Measurements from ENCODE around the gene RAB40B.

RAB40B gene

DNA sequence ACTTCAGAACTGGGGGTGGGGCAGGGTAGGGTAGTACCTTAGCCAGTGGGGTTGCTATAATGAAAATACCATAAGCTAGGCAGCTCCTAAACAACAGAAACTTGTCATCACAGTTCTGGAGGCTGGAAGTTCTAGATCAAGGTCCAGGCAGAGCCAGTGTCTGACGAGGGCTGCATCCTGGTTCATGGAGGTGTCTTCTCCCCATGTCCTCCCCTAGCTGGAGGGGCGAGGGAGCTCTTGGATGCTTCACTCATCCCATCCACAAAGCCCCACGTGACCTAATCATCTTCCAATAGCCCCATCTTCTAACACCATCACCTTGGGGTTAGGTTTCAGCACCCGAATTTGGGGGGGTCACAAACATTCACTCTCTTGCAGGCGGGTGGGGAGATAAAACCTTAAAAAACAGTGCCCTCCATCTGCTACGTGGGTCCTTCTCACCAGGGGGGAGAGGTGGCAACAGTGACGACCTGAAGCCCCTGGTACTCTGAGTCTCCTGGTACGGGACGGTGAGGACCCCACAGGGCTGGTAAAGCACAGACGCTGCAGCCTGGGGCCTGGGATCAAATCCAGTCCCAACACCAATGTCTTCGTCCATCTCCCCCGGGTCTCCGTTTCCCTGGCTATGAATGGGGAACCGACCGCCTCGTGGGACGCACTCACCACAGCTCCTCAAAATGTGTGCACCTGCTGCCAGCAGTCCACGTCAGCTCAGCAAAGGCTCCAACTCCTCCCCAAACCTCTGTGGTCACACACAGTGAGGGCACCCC lies 22.8 kb downstream of the RAB40B start:
- WGBS (ENCODE audit: extremely low coverage, insufficient coverage, low lambda C conversion rate) = no CpG with 5 or more reads among the region's 18 CpGs
- H3K4me2 ChIP-seq (ENCODE audit: low read length) = no peak overlapping the region
- no peaks in the 10 kb centered on the region for H3K4me1 ChIP-seq (ENCODE audit: control insufficient read depth, low read depth, low read length)
- no peak overlapping the region for H2AK5ac ChIP-seq (ENCODE audit: low read length)
- no peak overlapping the region for H3K23ac ChIP-seq (ENCODE audit: low read length)
- H3K79me2 ChIP-seq (ENCODE audit: control insufficient read depth, insufficient read depth, low read length) = no peaks in the 10 kb centered on the region
- no peak overlapping the region for H4K8ac ChIP-seq (ENCODE audit: low read depth, low read length)
- no peak overlapping the region for H3K27ac ChIP-seq (ENCODE audit: low read depth, low read length)
- no peak for DNase-seq
- H2BK120ac ChIP-seq (ENCODE audit: low read depth, low read length) = no peak overlapping the region
- no peak overlapping the region for H3K9ac ChIP-seq (ENCODE audit: low read length)
- H2BK15ac ChIP-seq (replicated peaks; ENCODE audit: low read depth) = no peak overlapping the region
- no peak overlapping the region for H4K5ac ChIP-seq (ENCODE audit: low read length)
- no peak overlapping the region for H3K56ac ChIP-seq (ENCODE audit: low read length)
- no peak overlapping the region for H3K4me3 ChIP-seq (ENCODE audit: low read length)
- no peaks in the 10 kb centered on the region for H3K79me1 ChIP-seq (ENCODE audit: low read length)
- H3K18ac ChIP-seq (ENCODE audit: low read length) = no peak overlapping the region
- H2BK5ac ChIP-seq (ENCODE audit: low read length) = no peak overlapping the region
- no peak overlapping the region for H3K4ac ChIP-seq (ENCODE audit: low read depth, low read length)
- H3K27me3 ChIP-seq (ENCODE audit: insufficient read depth, low read length, poor library complexity) = no peaks in the 10 kb centered on the region
- no peaks in the 10 kb centered on the region for H3K36me3 ChIP-seq (ENCODE audit: control insufficient read depth, insufficient read depth, low read length)

DNA sequence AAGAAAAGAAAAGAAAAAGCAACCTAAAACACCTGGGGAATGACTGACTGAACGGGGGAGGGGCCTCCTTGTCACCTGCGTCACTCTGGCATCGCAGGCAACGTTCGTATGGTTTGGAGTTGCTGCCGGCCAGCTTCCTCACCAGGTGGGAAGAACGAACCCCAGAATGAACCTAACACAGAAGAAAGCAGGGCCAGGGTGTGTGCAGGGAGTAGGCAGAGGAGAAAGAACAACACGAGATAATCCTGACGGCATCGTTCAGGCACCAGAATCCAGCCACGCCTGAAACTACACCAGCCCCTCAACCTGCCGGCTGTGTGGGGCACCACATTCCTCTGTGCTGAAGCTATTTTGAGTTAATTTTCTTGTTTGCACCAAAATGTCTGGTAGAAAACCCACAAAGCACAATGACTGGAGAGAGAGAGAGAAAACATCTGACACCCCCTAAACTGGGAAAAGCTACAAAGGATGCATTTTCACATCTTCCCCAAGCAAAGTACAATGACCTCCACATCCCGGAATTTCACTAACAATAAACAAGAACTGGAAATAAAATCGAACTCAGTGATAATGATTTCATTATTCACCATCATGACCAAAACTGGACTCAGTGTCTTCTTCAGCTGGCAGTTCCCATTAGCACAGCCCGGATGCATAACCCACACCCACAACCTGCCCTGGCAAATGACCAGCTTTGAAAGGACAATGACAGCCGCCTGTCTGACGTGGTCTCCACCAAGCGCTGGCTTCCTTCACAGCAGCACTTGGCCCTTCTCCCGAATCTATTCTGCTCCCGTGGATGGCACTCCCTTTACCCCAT lies 23.6 kb downstream of the RAB40B start:
- no peak overlapping the region for H2BK15ac ChIP-seq (replicated peaks; ENCODE audit: low read depth)
- H4K8ac ChIP-seq (ENCODE audit: low read depth, low read length) = no peak overlapping the region
- H3K9ac ChIP-seq (ENCODE audit: low read length) = no peak overlapping the region
- no peak overlapping the region for H3K4me2 ChIP-seq (ENCODE audit: low read length)
- no peak overlapping the region for H3K18ac ChIP-seq (ENCODE audit: low read length)
- H3K27me3 ChIP-seq (ENCODE audit: insufficient read depth, low read length, poor library complexity) = no peaks in the 10 kb centered on the region
- WGBS (ENCODE audit: extremely low coverage, insufficient coverage, low lambda C conversion rate) = no CpG with 5 or more reads among the region's 20 CpGs
- H3K36me3 ChIP-seq (ENCODE audit: control insufficient read depth, insufficient read depth, low read length) = no peaks in the 10 kb centered on the region
- no peak overlapping the region for H3K56ac ChIP-seq (ENCODE audit: low read length)
- no peak overlapping the region for H2AK5ac ChIP-seq (ENCODE audit: low read length)
- H2BK120ac ChIP-seq (ENCODE audit: low read depth, low read length) = no peak overlapping the region
- no peaks in the 10 kb centered on the region for H3K79me1 ChIP-seq (ENCODE audit: low read length)
- H3K4me1 ChIP-seq (ENCODE audit: control insufficient read depth, low read depth, low read length) = no peaks in the 10 kb centered on the region
- no peak for DNase-seq
- no peaks in the 10 kb centered on the region for H3K79me2 ChIP-seq (ENCODE audit: control insufficient read depth, insufficient read depth, low read length)
- no peak overlapping the region for H3K27ac ChIP-seq (ENCODE audit: low read depth, low read length)
- no peak overlapping the region for H3K4me3 ChIP-seq (ENCODE audit: low read length)
- H2BK5ac ChIP-seq (ENCODE audit: low read length) = no peak overlapping the region
- no peak overlapping the region for H3K4ac ChIP-seq (ENCODE audit: low read depth, low read length)
- no peak overlapping the region for H3K23ac ChIP-seq (ENCODE audit: low read length)
- H4K5ac ChIP-seq (ENCODE audit: low read length) = no peak overlapping the region

DNA sequence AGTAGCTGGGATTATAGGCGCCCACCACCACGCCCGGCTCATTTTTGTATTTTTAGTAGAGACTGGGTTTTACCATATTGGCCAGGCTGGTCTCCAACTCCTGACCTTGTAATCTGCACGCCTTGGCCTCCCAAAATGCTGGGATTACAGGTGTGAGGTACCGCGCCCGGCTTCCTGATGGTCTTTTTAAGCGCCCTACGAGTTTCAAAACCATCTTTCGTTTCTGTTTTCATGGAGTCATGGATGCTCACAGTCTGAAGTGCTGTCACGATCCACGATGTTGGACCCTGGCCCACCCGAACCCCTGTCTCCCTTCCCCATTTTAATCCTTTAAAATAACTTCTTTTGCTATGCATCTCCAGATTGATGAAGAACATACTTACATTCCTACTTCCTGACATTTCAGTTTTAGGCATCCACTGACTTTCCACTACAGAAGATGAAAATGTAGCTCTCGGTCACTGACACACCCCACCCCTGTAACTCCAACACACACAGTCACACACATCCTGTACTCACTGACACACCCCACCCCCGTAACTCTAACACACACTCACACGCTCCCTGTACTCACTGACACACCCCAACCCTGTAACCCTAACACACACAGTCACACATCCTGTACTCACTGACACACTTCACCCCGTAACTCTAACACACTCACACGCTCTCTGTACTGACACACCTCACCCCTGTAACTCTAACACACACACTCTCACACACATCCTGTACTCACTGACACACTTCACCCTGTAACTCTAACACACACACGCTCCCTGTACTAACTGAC lies 27.6 kb downstream of the RAB40B start:
- no peak for DNase-seq
- Histone ChIP-seq H2BK120ac (ENCODE audit: low read depth, low read length) (no peak overlapping the region), H3K9ac (ENCODE audit: low read length) (no peak overlapping the region), H3K4me1 (ENCODE audit: control insufficient read depth, low read depth, low read length) (peaks cover 2% of the 10 kb centered on the region), H3K27me3 (ENCODE audit: insufficient read depth, low read length, poor library complexity) (no peaks in the 10 kb centered on the region), H3K4me3 (ENCODE audit: low read length) (no peak overlapping the region), H3K18ac (ENCODE audit: low read length) (no peak overlapping the region), H3K79me2 (ENCODE audit: control insufficient read depth, insufficient read depth, low read length) (no peaks in the 10 kb centered on the region), H4K8ac (ENCODE audit: low read depth, low read length) (no peak overlapping the region), H4K5ac (ENCODE audit: low read length) (no peak overlapping the region), H2AK5ac (ENCODE audit: low read length) (no peak overlapping the region), H3K36me3 (ENCODE audit: control insufficient read depth, insufficient read depth, low read length) (no peaks in the 10 kb centered on the region), H2BK5ac (ENCODE audit: low read length) (no peak overlapping the region), H3K56ac (ENCODE audit: low read length) (no peak overlapping the region), H2BK15ac (replicated peaks; ENCODE audit: low read depth) (no peak overlapping the region), H3K79me1 (ENCODE audit: low read length) (no peaks in the 10 kb centered on the region), H3K27ac (ENCODE audit: low read depth, low read length) (no peak overlapping the region), H3K23ac (ENCODE audit: low read length) (no peak overlapping the region), H3K4ac (ENCODE audit: low read depth, low read length) (no peak overlapping the region), H3K4me2 (ENCODE audit: low read length) (no peak overlapping the region)
- 100% methylated on average over 3 of the region's 19 CpGs for WGBS (ENCODE audit: extremely low coverage, insufficient coverage, low lambda C conversion rate)

DNA sequence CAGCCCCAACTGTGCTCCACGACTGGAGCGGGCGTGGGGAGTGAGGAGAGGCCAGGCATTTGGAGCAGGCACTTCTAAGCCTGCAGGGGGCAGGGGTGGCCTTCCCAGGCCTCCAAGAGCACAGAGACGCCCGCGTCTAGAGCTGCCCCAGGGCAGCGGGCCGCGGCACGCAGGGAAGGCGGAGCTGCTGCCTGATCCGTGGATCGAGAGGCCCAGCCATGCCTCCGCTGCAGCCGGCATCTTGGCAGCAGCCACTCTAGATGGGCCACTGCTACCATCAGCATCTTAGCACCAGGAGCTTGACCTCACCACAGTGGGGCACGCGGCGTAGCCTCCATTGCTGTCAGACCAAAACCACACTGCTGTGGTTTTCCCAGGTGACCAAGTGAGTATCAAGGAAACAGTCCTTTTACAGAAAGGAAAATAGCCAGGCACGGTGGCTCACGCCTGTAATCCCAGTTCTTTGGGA lies 29.8 kb downstream of the RAB40B start:
- no peak overlapping the region for H2BK120ac ChIP-seq (ENCODE audit: low read depth, low read length)
- H3K79me1 ChIP-seq (ENCODE audit: low read length) = no peaks in the 10 kb centered on the region
- H3K4me2 ChIP-seq (ENCODE audit: low read length) = no peak overlapping the region
- no peak overlapping the region for H4K8ac ChIP-seq (ENCODE audit: low read depth, low read length)
- peak overlapping the region; percentile 90 for H3K56ac ChIP-seq (ENCODE audit: low read length)
- H3K23ac ChIP-seq (ENCODE audit: low read length) = no peak overlapping the region
- peak; percentile 88 for DNase-seq
- H3K4me3 ChIP-seq (ENCODE audit: low read length) = no peak overlapping the region
- no peaks in the 10 kb centered on the region for H3K27me3 ChIP-seq (ENCODE audit: insufficient read depth, low read length, poor library complexity)
- no peaks in the 10 kb centered on the region for H3K36me3 ChIP-seq (ENCODE audit: control insufficient read depth, insufficient read depth, low read length)
- peak overlapping the region; percentile 48 for H3K9ac ChIP-seq (ENCODE audit: low read length)
- H2BK5ac ChIP-seq (ENCODE audit: low read length) = no peak overlapping the region
- H3K4me1 ChIP-seq (ENCODE audit: control insufficient read depth, low read depth, low read length) = peaks cover 2% of the 10 kb centered on the region
- H2BK15ac ChIP-seq (replicated peaks; ENCODE audit: low read depth) = no peak overlapping the region
- H2AK5ac ChIP-seq (ENCODE audit: low read length) = no peak overlapping the region
- H4K5ac ChIP-seq (ENCODE audit: low read length) = no peak overlapping the region
- no peaks in the 10 kb centered on the region for H3K79me2 ChIP-seq (ENCODE audit: control insufficient read depth, insufficient read depth, low read length)
- H3K27ac ChIP-seq (ENCODE audit: low read depth, low read length) = no peak overlapping the region
- no CpG with 5 or more reads among the region's 20 CpGs for WGBS (ENCODE audit: extremely low coverage, insufficient coverage, low lambda C conversion rate)
- H3K18ac ChIP-seq (ENCODE audit: low read length) = no peak overlapping the region
- no peak overlapping the region for H3K4ac ChIP-seq (ENCODE audit: low read depth, low read length)

DNA sequence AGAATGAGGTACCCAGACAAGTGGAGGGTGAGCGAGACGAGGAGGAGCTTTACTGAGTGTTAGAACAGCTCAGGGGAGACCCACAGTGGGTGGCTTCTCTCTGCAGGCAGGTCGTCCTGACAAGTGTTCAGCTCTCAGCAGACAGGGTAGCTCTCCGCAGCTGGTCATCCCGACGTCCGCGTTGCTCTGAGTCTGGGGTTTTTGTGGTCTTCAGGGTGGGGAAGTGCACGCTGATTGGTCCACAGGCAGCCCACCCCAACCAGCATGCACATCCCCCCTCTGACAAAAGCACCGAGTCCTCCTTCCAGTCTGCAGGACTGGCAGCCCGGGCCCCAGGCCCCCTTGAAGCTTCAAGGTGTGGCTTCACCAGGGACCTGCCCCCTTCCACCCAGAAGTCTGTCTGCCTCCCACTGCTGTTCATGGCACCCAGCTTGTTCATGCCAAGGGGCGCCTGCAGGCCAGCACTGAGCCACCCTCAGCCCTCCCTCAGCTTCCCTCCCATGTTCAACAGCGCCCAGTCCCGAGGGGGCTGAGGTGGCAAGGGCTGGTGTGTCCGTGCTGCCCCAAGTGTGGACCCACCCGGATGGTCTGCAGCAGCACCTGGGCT lies 30.4 kb downstream of the RAB40B start:
- Histone ChIP-seq H2BK120ac (ENCODE audit: low read depth, low read length) (no peak overlapping the region), H3K4me2 (ENCODE audit: low read length) (no peak overlapping the region), H3K4me1 (ENCODE audit: control insufficient read depth, low read depth, low read length) (peaks cover 2% of the 10 kb centered on the region), H4K5ac (ENCODE audit: low read length) (no peak overlapping the region), H3K18ac (ENCODE audit: low read length) (no peak overlapping the region), H4K8ac (ENCODE audit: low read depth, low read length) (no peak overlapping the region), H3K79me1 (ENCODE audit: low read length) (no peaks in the 10 kb centered on the region), H3K27ac (ENCODE audit: low read depth, low read length) (no peak overlapping the region), H3K56ac (ENCODE audit: low read length) (peak overlapping the region; percentile 60), H3K23ac (ENCODE audit: low read length) (no peak overlapping the region), H3K36me3 (ENCODE audit: control insufficient read depth, insufficient read depth, low read length) (no peaks in the 10 kb centered on the region), H3K9ac (ENCODE audit: low read length) (peak overlapping the region; percentile 44), H2BK5ac (ENCODE audit: low read length) (no peak overlapping the region), H3K27me3 (ENCODE audit: insufficient read depth, low read length, poor library complexity) (no peaks in the 10 kb centered on the region), H3K4me3 (ENCODE audit: low read length) (no peak overlapping the region), H2AK5ac (ENCODE audit: low read length) (no peak overlapping the region), H2BK15ac (replicated peaks; ENCODE audit: low read depth) (no peak overlapping the region), H3K4ac (ENCODE audit: low read depth, low read length) (no peak overlapping the region), H3K79me2 (ENCODE audit: control insufficient read depth, insufficient read depth, low read length) (no peaks in the 10 kb centered on the region)
- DNase-seq = no peak
- WGBS (ENCODE audit: extremely low coverage, insufficient coverage, low lambda C conversion rate) = no CpG with 5 or more reads among the region's 16 CpGs
